ENCODE measurements around the gene SIAH2. TPM values are rescaled to one million over a fixed set of nuclear protein-coding genes. Genes with fewer than 3 reads are reported as not detected.

The SIAH2 gene
- total and polyA plus RNA-seq, 2 experiments from 2014 or later, result 6.3 to 28.8 TPM

- Histone ChIP-seq H3K4me3 (no peak overlapping the region), H4K20me1 (replicated peaks; ENCODE audit: insufficient read depth) (no peaks in the 10 kb centered on the region), H3K79me2 (replicated peaks; ENCODE audit: insufficient read depth) (no peaks in the 10 kb centered on the region), H3K4me2 (no peak overlapping the region), H3K27ac (ENCODE audit: low read depth) (no peak overlapping the region), H2AFZ (0 out of 2 replicates have a peak overlapping the region, but pooled peaks have one; percentile 23), H3K9me2 (ENCODE audit: insufficient read depth) (no peaks in the 10 kb centered on the region), H3F3A (replicated peaks; ENCODE audit: low read depth) (no peaks in the 10 kb centered on the region), H3K36me3 (ENCODE audit: insufficient read depth) (no peaks in the 10 kb centered on the region), H3K4me1 (ENCODE audit: insufficient read depth) (no peaks in the 10 kb centered on the region), H3K27me3 (ENCODE audit: insufficient read depth) (no peaks in the 10 kb centered on the region)
- Mint-ChIP-seq H3K27ac (no peak overlapping the region), H3K9me3 (no peaks in the 10 kb centered on the region), H3K27me3 (ENCODE audit: insufficient read depth, low read depth, poor library complexity) (peaks cover 5% of the 10 kb centered on the region), H3K4me3 (no peak overlapping the region), H3K4me1 (no peaks in the 10 kb centered on the region), H3K36me3 (ENCODE audit: low read depth) (no peaks in the 10 kb centered on the region)
- no peak for DNase-seq (ENCODE audit: low spot score)
- no peak for ATAC-seq
- TF ChIP-seq JUNB (IDR thresholded peaks at IDR 0.05; ENCODE audit: unreplicated experiment), result no peak
- TF ChIP-seq ZNF331 (CRISPR knock-in tag; IDR thresholded peaks at IDR 0.05; ENCODE audit: low read depth), result no peak
- TF ChIP-seq EZH2phosphoT487 (IDR thresholded peaks at IDR 0.05; ENCODE audit: unreplicated experiment), result no peak
- TF ChIP-seq REST (IDR thresholded peaks at IDR 0.05; ENCODE audit: unreplicated experiment), result no peak
- no peak for TF ChIP-seq CREB1 (CRISPR knock-in tag; IDR thresholded peaks at IDR 0.05; ENCODE audit: low read depth)
- TF ChIP-seq ZNF114 (CRISPR knock-in tag; IDR thresholded peaks at IDR 0.05), result no peak
- TF ChIP-seq CTCF (conservative IDR thresholded peaks at IDR 0.05; ENCODE audit: low read depth in 2 of 2), result no peak
- TF ChIP-seq EZH2 (IDR thresholded peaks at IDR 0.05; ENCODE audit: low read depth, unreplicated experiment), result no peak
Observed at GRCh38 chr3:150723946-150724345, 39.0 kb downstream of the SIAH2 start.

- Histone ChIP-seq H3K4me3 (no peak overlapping the region), H3K4me1 (ENCODE audit: insufficient read depth) (no peaks in the 10 kb centered on the region), H3K27me3 (ENCODE audit: insufficient read depth) (no peaks in the 10 kb centered on the region), H3K27ac (ENCODE audit: low read depth) (no peak overlapping the region), H2AFZ (no peak overlapping the region), H3K9me2 (ENCODE audit: insufficient read depth) (no peaks in the 10 kb centered on the region), H3K79me2 (replicated peaks; ENCODE audit: insufficient read depth) (no peaks in the 10 kb centered on the region), H4K20me1 (replicated peaks; ENCODE audit: insufficient read depth) (no peaks in the 10 kb centered on the region), H3K4me2 (no peak overlapping the region), H3K36me3 (ENCODE audit: insufficient read depth) (no peaks in the 10 kb centered on the region), H3F3A (replicated peaks; ENCODE audit: low read depth) (no peaks in the 10 kb centered on the region)
- Mint-ChIP-seq H3K4me3 (no peak overlapping the region), H3K27ac (no peak overlapping the region), H3K27me3 (ENCODE audit: insufficient read depth, low read depth, poor library complexity) (peaks cover 5% of the 10 kb centered on the region), H3K9me3 (no peaks in the 10 kb centered on the region), H3K36me3 (ENCODE audit: low read depth) (no peaks in the 10 kb centered on the region), H3K4me1 (no peaks in the 10 kb centered on the region)
- no peak for DNase-seq (ENCODE audit: low spot score)
- no peak for TF ChIP-seq JUNB (IDR thresholded peaks at IDR 0.05; ENCODE audit: unreplicated experiment)
- no peak for TF ChIP-seq ZNF331 (CRISPR knock-in tag; IDR thresholded peaks at IDR 0.05; ENCODE audit: low read depth)
- TF ChIP-seq STAT1 (IDR thresholded peaks at IDR 0.05; ENCODE audit: unreplicated experiment), result no peak
- no peak for TF ChIP-seq REST (IDR thresholded peaks at IDR 0.05; ENCODE audit: unreplicated experiment)
- TF ChIP-seq NANOG (IDR thresholded peaks at IDR 0.05; ENCODE audit: borderline replicate concordance), result no peak
- TF ChIP-seq POLR2AphosphoS5 (IDR thresholded peaks at IDR 0.05; ENCODE audit: low read depth), result no peak
- TF ChIP-seq ZNF114 (CRISPR knock-in tag; IDR thresholded peaks at IDR 0.05), result no peak
- no peak for TF ChIP-seq ETS1 (IDR thresholded peaks at IDR 0.05)
- TF ChIP-seq CTCF (conservative IDR thresholded peaks at IDR 0.05; ENCODE audit: low read depth in 2 of 2), result no peak
- ATAC-seq, result no peak
Observed at GRCh38 chr3:150722267-150722666, 40.7 kb downstream of the SIAH2 start.
